H9 (cell line): ENCODE measurements around the gene CACFD1. TPM values are rescaled to one million over a fixed set of nuclear protein-coding genes. Genes with fewer than 3 reads are reported as not detected.

Experiments used
- DNase-seq: peaks from one replicate; pipeline ENCODE4 v3.0.0-alpha.2; 2017
- H2AFZ ChIP-seq: one replicate; pipeline ENCODE4 v1.6.1; 2013; ENCODE audit warnings: mild to moderate bottlenecking, low read length, control low read depth, moderate library complexity
- H2AK5ac ChIP-seq: 2 replicates; pipeline ENCODE4 v1.6.1; 2013; ENCODE audit warnings: low read length, control low read depth, mixed read lengths; ENCODE audit not compliant: insufficient read length
- H2BK120ac ChIP-seq: one replicate; pipeline ENCODE4 v1.6.1; 2013; ENCODE audit warnings: low read depth, mild to moderate bottlenecking, low read length, control low read depth, inconsistent platforms; ENCODE audit not compliant: poor library complexity, severe bottlenecking
- H2BK12ac ChIP-seq: 2 replicates; pipeline ENCODE4 v1.6.1; 2013; ENCODE audit warnings: low read length, control low read depth, mixed read lengths, low read depth; ENCODE audit not compliant: insufficient read length
- H2BK15ac ChIP-seq: 2 replicates; pipeline ENCODE4 v1.6.1; 2013; ENCODE audit warnings: low read depth, low read length, control low read depth
- H2BK20ac ChIP-seq: one replicate; pipeline ENCODE4 v1.6.1; 2013; ENCODE audit warnings: low read depth, mild to moderate bottlenecking, low read length, control low read depth, inconsistent platforms; ENCODE audit not compliant: poor library complexity, severe bottlenecking
- H2BK5ac ChIP-seq: 2 replicates; pipeline ENCODE4 v1.6.1; 2013; ENCODE audit warnings: low read length, control low read depth, mixed read lengths; ENCODE audit not compliant: insufficient read length
- H3K14ac ChIP-seq: 2 replicates; pipeline ENCODE4 v1.6.1; 2013; ENCODE audit warnings: low read length, control low read depth; ENCODE audit not compliant: insufficient read depth
- H3K18ac ChIP-seq: 2 replicates; pipeline ENCODE4 v1.6.1; 2013; ENCODE audit warnings: low read depth, mild to moderate bottlenecking, mixed read lengths, low read length, control low read depth; ENCODE audit not compliant: insufficient read length
- H3K23ac ChIP-seq: 2 replicates; pipeline ENCODE4 v1.6.1; 2013; ENCODE audit warnings: low read length, control low read depth, mixed read lengths, low read depth; ENCODE audit not compliant: insufficient read length
- H3K23me2 ChIP-seq: 2 replicates; pipeline ENCODE4 v1.6.1; 2013; ENCODE audit warnings: low read depth, mild to moderate bottlenecking, mixed read lengths, low read length, control low read depth; ENCODE audit not compliant: insufficient read length, poor library complexity, severe bottlenecking
- H3K27ac ChIP-seq: 2 replicates; pipeline ENCODE4 v1.5.1; 2013; ENCODE audit warnings: low read length, control low read depth, mixed read lengths, low read depth; ENCODE audit not compliant: insufficient read length
- H3K27me3 ChIP-seq: 2 replicates; pipeline ENCODE4 v1.6.1; 2013; ENCODE audit warnings: low read length, control low read depth, inconsistent platforms; ENCODE audit not compliant: insufficient read depth
- H3K4ac ChIP-seq: 2 replicates; pipeline ENCODE4 v1.6.1; 2013; ENCODE audit warnings: low read depth, mild to moderate bottlenecking, control low read depth, inconsistent platforms, low read length, moderate library complexity
- H3K4me1 ChIP-seq: 2 replicates; pipeline ENCODE4 v1.6.1; 2013; ENCODE audit warnings: low read length, control low read depth, inconsistent platforms; ENCODE audit not compliant: insufficient read depth
- H3K4me2 ChIP-seq: 2 replicates; pipeline ENCODE4 v1.6.1; 2013; ENCODE audit warnings: low read length, control low read depth, mixed read lengths; ENCODE audit not compliant: insufficient read length, insufficient read depth
- H3K56ac ChIP-seq: 2 replicates; pipeline ENCODE4 v1.6.1; 2013; ENCODE audit warnings: low read depth, mild to moderate bottlenecking, mixed read lengths, low read length, control low read depth; ENCODE audit not compliant: insufficient read length
- H3K79me1 ChIP-seq: 2 replicates; pipeline ENCODE4 v1.6.1; 2013; ENCODE audit warnings: low read depth, mild to moderate bottlenecking, moderate library complexity, low read length, control low read depth, inconsistent platforms; ENCODE audit not compliant: insufficient read depth, poor library complexity, severe bottlenecking
- H3K79me2 ChIP-seq: 2 replicates; pipeline ENCODE4 v1.6.1; 2013; ENCODE audit warnings: low read length, control low read depth, inconsistent platforms; ENCODE audit not compliant: insufficient read depth
- H3K9ac ChIP-seq: 2 replicates; pipeline ENCODE4 v1.6.1; 2013; ENCODE audit warnings: low read length, control low read depth, mixed read lengths; ENCODE audit not compliant: insufficient read length; ENCODE audit errors: extremely low read depth
- H3K9me3 ChIP-seq: one replicate; pipeline ENCODE4 v1.6.1; 2013; ENCODE audit warnings: low read depth, low read length, inconsistent platforms; ENCODE audit not compliant: control insufficient read depth
- H3T11ph ChIP-seq: one replicate; pipeline ENCODE4 v1.6.1; 2013; ENCODE audit warnings: mild to moderate bottlenecking, low read length, control low read depth, inconsistent platforms
- H4K20me1 ChIP-seq: one replicate; pipeline ENCODE4 v1.6.1; 2013; ENCODE audit not compliant: control insufficient read depth, insufficient read length, insufficient read depth
- H4K5ac ChIP-seq: 2 replicates; pipeline ENCODE4 v1.6.1; 2013; ENCODE audit warnings: low read depth, mild to moderate bottlenecking, mixed read lengths, low read length, control low read depth; ENCODE audit not compliant: insufficient read length
- H4K8ac ChIP-seq: replicated peaks from 2 replicates; pipeline ENCODE4 v1.6.1; 2013; ENCODE audit warnings: low read length, control low read depth, mixed read lengths, low read depth; ENCODE audit not compliant: insufficient read length
- H4K91ac ChIP-seq: 2 replicates; pipeline ENCODE4 v1.6.1; 2013; ENCODE audit warnings: low read depth, mild to moderate bottlenecking, moderate library complexity, mixed read lengths, low read length, control low read depth; ENCODE audit not compliant: insufficient read length
- H3K27ac Mint-ChIP-seq, 3 experiments: 2 replicates in 2 of 3; 3 replicates in 1 of 3; pipeline ENCODE4 v1.8.0; 2020 to 2021; ENCODE audit warnings: mixed read lengths in 3 of 3, mild to moderate bottlenecking in 1 of 3, moderate library complexity in 1 of 3
- H3K27me3 Mint-ChIP-seq: 2 replicates; pipeline ENCODE4 v1.8.0; 2021; ENCODE audit warnings: low read depth, mild to moderate bottlenecking, moderate library complexity, mixed read lengths
- H3K36me3 Mint-ChIP-seq, 3 experiments: 2 replicates in 2 of 3; 3 replicates in 1 of 3; pipeline ENCODE4 v1.8.0; 2020 to 2021; ENCODE audit warnings: low read depth in 3 of 3, mixed read lengths in 3 of 3; ENCODE audit not compliant: insufficient read depth in 1 of 3
- H3K4me1 Mint-ChIP-seq, 2 experiments: 2 replicates each; pipeline ENCODE4 v1.8.0; 2020; ENCODE audit warnings: mixed read lengths in 2 of 2
- H3K4me3 Mint-ChIP-seq, 2 experiments: 2 replicates in 1 of 2; 3 replicates in 1 of 2; pipeline ENCODE4 v1.8.0; 2020 to 2021; ENCODE audit warnings: mild to moderate bottlenecking in 2 of 2, mixed read lengths in 2 of 2, moderate library complexity in 1 of 2
- H3K9me3 Mint-ChIP-seq, 2 experiments: 2 replicates in 1 of 2; 3 replicates in 1 of 2; pipeline ENCODE4 v1.8.0; 2020; ENCODE audit warnings: mild to moderate bottlenecking in 2 of 2, mixed read lengths in 2 of 2, moderate library complexity in 1 of 2
- WGBS: extraction: QIAGEN DNeasy Blood & Tissue Kit; methylation state at CpG from one replicate; pipeline ENCODE4 v1.1.7; 2013; ENCODE audit warnings: missing lambda C conversion rate, low lambda C conversion rate, mixed read lengths; ENCODE audit not compliant: insufficient read length; ENCODE audit errors: extremely low coverage; 5-methylcytosine and 5-hydroxymethylcytosine counted together
- total RNA-seq: library from RNA; stranded (reverse); gene quantifications from 2 replicates; pipeline ENCODE4 v1.2.1, GENCODE V29; 2021
- TF ChIP-seq, protein P1 (sequence below): fragments of 200-600 bp; sonication (generic); conservative IDR thresholded peaks from 3 replicates; pipeline ENCODE4 v1.8.0; 2021; ENCODE audit warnings: antibody characterized with exemption, mild to moderate bottlenecking

CACFD1 gene
- total RNA-seq, 1 experiment from 2014 or later: 20.0 TPM

DNA sequence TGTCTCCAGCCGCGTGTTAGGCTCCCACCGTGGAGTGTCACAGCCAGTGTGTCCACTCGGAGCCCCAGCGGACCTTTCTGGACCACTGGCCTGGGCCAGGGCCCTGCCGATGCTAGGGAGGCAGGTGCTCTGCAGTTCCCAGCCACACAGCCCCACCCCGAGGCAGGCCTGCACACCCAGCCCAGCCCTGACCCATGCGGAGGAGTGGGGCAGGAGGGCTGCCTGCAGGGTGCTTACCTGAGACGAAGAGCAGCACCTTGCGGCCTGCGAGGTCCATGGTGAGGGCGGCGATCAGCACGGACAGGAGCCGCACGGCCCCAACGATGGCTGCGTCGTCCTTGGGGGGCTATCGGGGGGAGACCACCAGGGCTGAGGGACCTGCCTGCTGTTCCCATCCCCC lies 14.0 kb downstream of the CACFD1 start:
- no peak overlapping the region for H3K27ac ChIP-seq
- H4K5ac ChIP-seq: no peak overlapping the region
- no peak overlapping the region for H3T11ph ChIP-seq
- no peak overlapping the region for H4K8ac ChIP-seq
- H3K4ac ChIP-seq: no peak overlapping the region
- H3K27me3 ChIP-seq: no peaks in the 10 kb centered on the region
- H4K91ac ChIP-seq: no peak overlapping the region
- H3K18ac ChIP-seq: no peak overlapping the region
- no peaks in the 10 kb centered on the region for H3K79me1 ChIP-seq
- Mint-ChIP-seq H3K4me3 (no peak overlapping the region), H3K27ac (no peak overlapping the region), H3K27me3 (no peaks in the 10 kb centered on the region), H3K9me3 (no peaks in the 10 kb centered on the region), H3K4me1 (peaks cover 4 to 5% of the 10 kb centered on the region in 2 experiments), H3K36me3 (peaks cover 11 to 20% (median 12%) of the 10 kb centered on the region in 3 experiments; a peak in 6 of 7 replicates)
- H3K4me2 ChIP-seq: no peak overlapping the region
- H2BK15ac ChIP-seq: no peak overlapping the region
- TF ChIP-seq, protein P1, sequence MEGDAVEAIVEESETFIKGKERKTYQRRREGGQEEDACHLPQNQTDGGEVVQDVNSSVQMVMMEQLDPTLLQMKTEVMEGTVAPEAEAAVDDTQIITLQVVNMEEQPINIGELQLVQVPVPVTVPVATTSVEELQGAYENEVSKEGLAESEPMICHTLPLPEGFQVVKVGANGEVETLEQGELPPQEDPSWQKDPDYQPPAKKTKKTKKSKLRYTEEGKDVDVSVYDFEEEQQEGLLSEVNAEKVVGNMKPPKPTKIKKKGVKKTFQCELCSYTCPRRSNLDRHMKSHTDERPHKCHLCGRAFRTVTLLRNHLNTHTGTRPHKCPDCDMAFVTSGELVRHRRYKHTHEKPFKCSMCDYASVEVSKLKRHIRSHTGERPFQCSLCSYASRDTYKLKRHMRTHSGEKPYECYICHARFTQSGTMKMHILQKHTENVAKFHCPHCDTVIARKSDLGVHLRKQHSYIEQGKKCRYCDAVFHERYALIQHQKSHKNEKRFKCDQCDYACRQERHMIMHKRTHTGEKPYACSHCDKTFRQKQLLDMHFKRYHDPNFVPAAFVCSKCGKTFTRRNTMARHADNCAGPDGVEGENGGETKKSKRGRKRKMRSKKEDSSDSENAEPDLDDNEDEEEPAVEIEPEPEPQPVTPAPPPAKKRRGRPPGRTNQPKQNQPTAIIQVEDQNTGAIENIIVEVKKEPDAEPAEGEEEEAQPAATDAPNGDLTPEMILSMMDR: no peak
- H2BK120ac ChIP-seq: no peak overlapping the region
- H2AFZ ChIP-seq: no peak overlapping the region
- no peaks in the 10 kb centered on the region; the same call in 1 of the 2 replicates for H3K79me2 ChIP-seq
- no peak overlapping the region for H3K9ac ChIP-seq
- H3K23me2 ChIP-seq: peaks cover 7% of the 10 kb centered on the region
- H3K14ac ChIP-seq: no peak overlapping the region
- H4K20me1 ChIP-seq: no peaks in the 10 kb centered on the region
- 0 out of 2 replicates have a peak, but pooled peaks cover 2% of the 10 kb centered on the region for H3K4me1 ChIP-seq
- H2BK5ac ChIP-seq: no peak overlapping the region
- WGBS: no CpG with 5 or more reads among the region's 20 CpGs
- H2AK5ac ChIP-seq: no peak overlapping the region
- H2BK20ac ChIP-seq: no peak overlapping the region
- H2BK12ac ChIP-seq: no peak overlapping the region
- no peak for DNase-seq
- H3K56ac ChIP-seq: no peak overlapping the region
- no peak overlapping the region for H3K23ac ChIP-seq
- H3K9me3 ChIP-seq: no peaks in the 10 kb centered on the region
